ENCODE data around the gene OR11H6.
"Not testable (repeated sequence)": the region's sequence is repeated elsewhere in the genome, so short reads cannot be mapped to it uniquely, and the experiment has no call there.

The OR11H6 gene

DNA sequence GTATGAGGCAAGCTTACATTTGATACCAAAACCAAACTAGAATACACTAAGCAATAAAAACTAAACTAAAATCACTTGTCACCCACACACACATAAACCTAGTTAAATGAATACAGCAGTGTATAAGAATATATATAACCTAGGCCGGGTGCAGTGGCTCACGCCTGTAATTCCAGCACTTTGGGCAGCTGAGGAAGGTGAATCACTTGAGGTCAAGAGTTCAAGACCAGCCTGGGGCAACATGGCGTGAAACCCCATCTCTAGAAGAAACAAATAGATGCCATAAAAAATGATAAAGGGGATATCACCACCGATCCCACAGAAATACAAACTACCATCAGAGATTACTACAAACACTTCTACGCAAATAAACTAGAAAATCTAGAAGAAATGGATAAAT lies 40.9 kb downstream of the OR11H6 start:
- DNase-seq (ENCODE audit: low read depth in 3 of 3), result not testable (repeated sequence)

DNA sequence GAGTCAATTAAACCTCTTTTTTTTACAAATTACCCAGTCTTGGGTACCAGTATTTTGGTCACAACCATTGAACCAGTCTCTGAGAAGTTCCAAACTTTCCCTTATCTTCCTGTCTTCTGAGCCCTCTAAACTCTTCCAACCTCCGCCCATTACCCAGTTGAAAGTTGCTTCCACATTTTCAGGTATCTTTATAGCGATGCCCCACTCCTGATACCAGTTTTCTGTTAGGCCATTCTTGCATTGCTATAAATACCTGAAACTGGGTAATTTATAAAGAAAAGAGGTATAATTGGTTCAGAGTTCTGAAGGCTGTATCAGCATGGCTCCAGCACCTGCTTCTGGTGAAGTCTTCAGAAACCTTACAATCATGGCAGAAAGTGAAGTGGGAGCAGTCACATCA lies 50.6 kb downstream of the OR11H6 start:
- DNase-seq (ENCODE audit: low read depth in 3 of 3), result no peak

All from stimulated activated CD4-positive, alpha-beta T cell treated with anti-CD3 and anti-CD28 coated beads, TNF-alpha, amount 100 ng/mL, for 48 hours (primary cell).